Stimulated activated naive CD8-positive, alpha-beta T cell treated with anti-CD3 and anti-CD28 coated beads, Interleukin-15, Interleukin-2, amounts not matched to agents 100 ng/mL and 50 ng/mL, for 24 hours (primary cell): ENCODE data around the gene CAMTA1.

ENCODE experiments used
- H3K27ac Mint-ChIP-seq: one replicate; pipeline ENCODE4 v1.8.0; 2021; ENCODE audit warnings: mild to moderate bottlenecking, mixed read lengths
- H3K27me3 Mint-ChIP-seq: one replicate; pipeline ENCODE4 v1.8.0; 2021; ENCODE audit warnings: mixed read lengths
- H3K36me3 Mint-ChIP-seq: one replicate; pipeline ENCODE4 v1.8.0; 2021; ENCODE audit warnings: low read depth, mixed read lengths
- H3K4me1 Mint-ChIP-seq: one replicate; pipeline ENCODE4 v1.8.0; 2021; ENCODE audit warnings: low read depth, mixed read lengths
- H3K4me3 Mint-ChIP-seq: one replicate; pipeline ENCODE4 v1.8.0; 2021; ENCODE audit warnings: mild to moderate bottlenecking, mixed read lengths
- H3K9me3 Mint-ChIP-seq: one replicate; pipeline ENCODE4 v1.8.0; 2021; ENCODE audit warnings: mixed read lengths

CAMTA1 gene

DNA sequence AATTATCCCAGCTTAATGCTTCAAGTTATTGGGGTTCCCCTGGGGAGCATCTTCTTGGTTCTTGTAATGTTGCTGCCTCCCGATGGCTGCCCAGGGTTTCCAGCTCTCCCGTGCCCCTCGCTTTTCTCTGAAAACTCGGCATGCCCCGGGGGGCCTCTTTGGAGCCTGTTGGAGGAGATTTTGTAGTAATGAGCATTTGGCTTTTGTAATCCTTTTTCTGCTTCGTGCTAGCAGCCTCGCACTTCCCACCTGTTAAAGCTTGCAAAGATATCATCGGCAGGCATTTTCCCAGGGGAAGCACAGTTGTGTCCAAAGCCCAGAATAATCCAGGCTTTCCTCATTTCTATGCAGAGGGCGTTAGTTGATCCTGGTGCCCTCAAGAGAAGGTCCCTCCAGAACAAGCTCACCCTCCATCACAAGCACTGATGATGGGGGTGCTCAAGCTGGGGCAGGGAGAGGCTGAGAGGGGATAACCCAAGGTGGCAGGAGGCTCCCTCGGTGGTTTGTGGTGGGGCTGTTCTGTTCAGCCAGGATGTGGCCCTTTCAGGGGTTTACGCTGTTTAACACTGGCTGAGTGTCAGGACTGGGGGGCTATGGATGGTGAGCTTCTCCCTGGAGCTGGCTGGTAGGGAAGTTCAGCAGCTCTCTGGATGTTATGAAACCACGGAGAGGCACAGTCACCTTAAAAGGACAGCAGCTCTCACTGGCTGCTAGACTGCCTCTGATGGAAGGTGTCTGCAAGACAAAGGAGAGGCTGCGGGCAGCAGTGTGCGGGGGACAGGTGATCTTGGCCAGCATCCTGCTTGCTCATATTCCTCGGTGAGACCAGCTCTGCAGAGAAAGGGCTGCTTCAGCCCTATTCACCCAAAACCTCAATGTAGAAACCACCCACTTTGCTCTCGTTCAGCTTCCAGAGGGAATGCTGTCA is 508.7 kb downstream of the CAMTA1 start:
- Mint-ChIP-seq H3K27me3 (peaks cover 10% of the 10 kb centered on the region), H3K9me3 (no peaks in the 10 kb centered on the region), H3K36me3 (no peaks in the 10 kb centered on the region), H3K4me1 (no peaks in the 10 kb centered on the region), H3K27ac (no peak overlapping the region), H3K4me3 (no peak overlapping the region)

DNA sequence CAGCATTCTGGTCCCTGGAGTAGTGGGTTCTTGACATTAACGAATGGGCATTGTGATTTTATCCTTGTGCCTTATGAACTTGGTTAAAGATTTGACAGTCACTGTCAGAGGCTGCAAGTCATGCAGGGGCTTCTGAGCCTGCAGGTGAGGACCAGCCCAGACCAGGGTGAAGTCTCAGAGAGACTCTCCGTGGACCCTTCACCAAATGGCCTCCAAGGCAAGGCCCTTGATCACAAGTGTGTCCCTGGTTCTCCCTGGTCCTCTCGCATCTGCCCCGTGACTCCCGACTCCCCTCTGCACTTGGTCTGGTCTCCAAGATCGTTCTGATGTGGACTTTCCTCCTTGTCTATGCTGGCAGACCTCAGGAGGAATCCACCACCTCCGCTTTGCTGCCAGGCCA is 509.4 kb downstream of the CAMTA1 start:
- Mint-ChIP-seq H3K4me1 (no peaks in the 10 kb centered on the region), H3K4me3 (no peak overlapping the region), H3K36me3 (no peaks in the 10 kb centered on the region), H3K27me3 (peaks cover 4% of the 10 kb centered on the region), H3K27ac (no peak overlapping the region), H3K9me3 (no peaks in the 10 kb centered on the region)

DNA sequence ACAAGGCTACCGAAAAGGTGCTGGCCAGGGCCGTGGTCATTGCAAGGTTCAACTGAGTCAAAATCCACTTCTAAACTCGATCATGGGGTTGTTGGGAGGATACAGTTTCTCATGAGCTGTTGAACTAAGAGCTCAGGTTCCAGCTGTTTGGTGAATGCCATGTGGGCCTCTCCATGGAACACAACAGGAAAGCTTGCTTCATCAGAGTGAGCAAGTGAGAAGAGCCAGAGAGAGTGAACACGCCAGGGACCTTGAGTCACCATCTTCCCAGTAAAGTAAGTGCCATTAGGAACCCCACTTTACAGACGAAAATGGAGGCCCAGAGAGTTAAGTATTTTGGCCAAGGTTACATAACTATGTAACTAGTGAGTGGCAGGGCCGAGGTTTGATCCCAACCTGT is 510.7 kb downstream of the CAMTA1 start:
- no peak overlapping the region for H3K4me3 Mint-ChIP-seq

DNA sequence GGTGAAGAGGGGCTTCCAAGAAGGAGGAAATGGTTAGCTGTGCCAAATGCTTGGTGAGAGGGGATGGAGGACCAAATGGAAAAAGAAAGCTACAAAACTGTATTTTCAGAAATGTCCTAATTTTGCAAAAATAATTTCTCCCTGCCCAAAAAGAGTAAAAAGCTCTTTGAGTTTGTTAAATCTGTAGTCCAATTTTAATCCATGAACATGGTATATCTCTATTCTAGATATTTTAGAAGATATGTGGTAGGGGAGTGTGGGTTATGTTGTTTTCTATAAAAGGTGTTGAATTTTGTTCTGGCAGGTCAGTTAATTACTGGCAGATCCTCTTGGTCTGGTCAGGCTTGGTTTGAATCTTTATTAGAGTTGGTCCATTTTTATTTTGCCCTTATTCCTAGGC is 511.7 kb downstream of the CAMTA1 start:
- H3K27ac Mint-ChIP-seq = no peak overlapping the region
- peaks cover 7% of the 10 kb centered on the region for H3K27me3 Mint-ChIP-seq
- no peaks in the 10 kb centered on the region for H3K9me3 Mint-ChIP-seq
- H3K4me3 Mint-ChIP-seq = no peak overlapping the region
- H3K4me1 Mint-ChIP-seq = no peaks in the 10 kb centered on the region
- H3K36me3 Mint-ChIP-seq = no peaks in the 10 kb centered on the region

More for the DNA sequence above, 510.7 kb downstream of the CAMTA1 start:
- Mint-ChIP-seq H3K4me1 (no peaks in the 10 kb centered on the region), H3K36me3 (no peaks in the 10 kb centered on the region), H3K27me3 (peaks cover 7% of the 10 kb centered on the region), H3K27ac (no peak overlapping the region), H3K9me3 (no peaks in the 10 kb centered on the region)

DNA sequence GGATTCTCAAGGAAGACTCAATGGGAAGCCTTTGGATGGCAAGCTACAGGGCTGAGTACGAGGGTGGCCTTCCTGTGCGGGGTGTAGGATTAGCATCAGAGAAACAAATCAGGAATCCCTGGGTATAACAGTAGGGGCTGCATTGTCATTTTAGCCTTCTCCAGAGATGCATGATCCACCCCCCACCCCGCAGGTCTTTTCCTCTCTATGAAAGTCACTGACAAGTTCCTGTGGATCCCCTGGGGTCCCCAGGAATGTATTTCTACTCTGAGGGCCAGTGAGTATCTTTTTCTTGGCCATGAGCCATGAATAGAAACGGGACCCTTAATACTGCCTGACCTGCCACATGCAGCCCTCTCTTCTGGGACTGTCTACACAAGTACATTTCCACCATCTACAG is 512.9 kb downstream of the CAMTA1 start:
- Mint-ChIP-seq H3K27me3 (peaks cover 7% of the 10 kb centered on the region), H3K36me3 (no peaks in the 10 kb centered on the region), H3K9me3 (no peaks in the 10 kb centered on the region), H3K27ac (no peak overlapping the region), H3K4me1 (no peaks in the 10 kb centered on the region), H3K4me3 (no peak overlapping the region)

DNA sequence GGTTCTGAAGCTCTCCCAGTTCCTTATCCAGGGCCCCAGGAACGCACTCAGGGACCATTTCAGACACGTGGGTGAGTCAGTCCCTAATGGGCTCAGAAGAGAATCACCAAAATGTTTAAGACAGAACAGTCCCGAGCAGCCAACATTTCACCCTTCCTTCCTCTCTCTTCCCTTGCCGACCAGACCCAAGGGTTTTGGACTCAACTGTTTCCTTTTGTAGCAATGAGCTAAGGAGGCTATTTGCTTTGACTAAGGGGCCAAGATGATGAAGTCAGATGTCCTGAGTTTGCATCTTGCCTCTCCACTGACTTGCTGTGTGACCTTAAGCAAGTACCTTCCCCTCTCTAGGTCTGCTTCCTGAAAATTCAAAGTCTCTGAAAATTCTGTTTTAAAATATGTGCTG is 513.5 kb downstream of the CAMTA1 start:
- Mint-ChIP-seq H3K4me3 (no peak overlapping the region), H3K36me3 (no peaks in the 10 kb centered on the region), H3K27me3 (peaks cover 3% of the 10 kb centered on the region), H3K9me3 (no peaks in the 10 kb centered on the region), H3K4me1 (no peaks in the 10 kb centered on the region), H3K27ac (no peak overlapping the region)

DNA sequence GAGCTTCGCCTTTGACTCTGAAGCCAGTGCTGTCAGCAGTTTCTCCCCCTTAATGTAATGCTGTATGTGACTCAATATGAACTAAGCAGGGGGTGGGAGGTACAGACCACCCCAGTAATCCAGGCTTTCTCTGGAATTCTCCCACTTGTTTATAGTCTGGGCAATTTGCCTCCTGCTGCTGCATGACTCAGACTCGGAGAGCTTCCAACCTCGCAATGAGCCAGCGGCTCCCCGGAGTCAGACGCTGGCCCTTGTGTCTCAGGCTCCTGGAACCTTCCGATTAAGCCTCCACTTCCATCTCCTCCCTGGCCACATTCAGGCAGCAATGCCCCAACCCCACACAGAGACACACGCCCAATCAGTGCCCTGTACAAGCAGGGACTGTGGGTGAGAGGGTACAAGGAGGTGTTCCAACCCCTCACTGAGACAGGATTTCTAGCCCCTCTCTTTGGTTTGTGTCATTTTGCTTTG is 514.1 kb downstream of the CAMTA1 start:
- H3K9me3 Mint-ChIP-seq = no peaks in the 10 kb centered on the region

DNA sequence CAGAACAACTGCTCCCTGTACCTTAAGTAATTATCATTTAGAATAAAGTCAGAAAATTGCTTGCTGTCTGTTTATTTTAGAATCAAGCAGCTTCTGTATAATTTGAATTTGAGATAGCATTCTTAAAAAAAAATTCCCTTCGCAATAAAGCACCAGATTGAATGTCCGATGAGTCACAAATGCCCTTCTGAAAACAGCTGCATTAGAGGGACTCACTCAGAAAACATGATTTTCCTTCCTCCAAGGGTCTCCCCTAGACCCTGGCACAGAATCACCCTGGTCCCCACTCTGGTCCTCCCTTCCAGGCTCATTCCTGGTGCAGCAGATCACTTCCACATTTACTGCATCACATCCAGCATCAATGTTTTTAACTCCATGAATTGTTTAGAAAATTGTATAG is 514.7 kb downstream of the CAMTA1 start:
- no peaks in the 10 kb centered on the region for H3K36me3 Mint-ChIP-seq
- H3K9me3 Mint-ChIP-seq = no peaks in the 10 kb centered on the region
- no peak overlapping the region for H3K4me3 Mint-ChIP-seq
- H3K27ac Mint-ChIP-seq = no peak overlapping the region
- H3K4me1 Mint-ChIP-seq = no peaks in the 10 kb centered on the region
- H3K27me3 Mint-ChIP-seq = peaks cover 3% of the 10 kb centered on the region

More for the DNA sequence above, 514.1 kb downstream of the CAMTA1 start:
- Mint-ChIP-seq H3K4me1 (no peaks in the 10 kb centered on the region), H3K36me3 (no peaks in the 10 kb centered on the region), H3K4me3 (no peak overlapping the region), H3K27me3 (peaks cover 3% of the 10 kb centered on the region), H3K27ac (no peak overlapping the region)

DNA sequence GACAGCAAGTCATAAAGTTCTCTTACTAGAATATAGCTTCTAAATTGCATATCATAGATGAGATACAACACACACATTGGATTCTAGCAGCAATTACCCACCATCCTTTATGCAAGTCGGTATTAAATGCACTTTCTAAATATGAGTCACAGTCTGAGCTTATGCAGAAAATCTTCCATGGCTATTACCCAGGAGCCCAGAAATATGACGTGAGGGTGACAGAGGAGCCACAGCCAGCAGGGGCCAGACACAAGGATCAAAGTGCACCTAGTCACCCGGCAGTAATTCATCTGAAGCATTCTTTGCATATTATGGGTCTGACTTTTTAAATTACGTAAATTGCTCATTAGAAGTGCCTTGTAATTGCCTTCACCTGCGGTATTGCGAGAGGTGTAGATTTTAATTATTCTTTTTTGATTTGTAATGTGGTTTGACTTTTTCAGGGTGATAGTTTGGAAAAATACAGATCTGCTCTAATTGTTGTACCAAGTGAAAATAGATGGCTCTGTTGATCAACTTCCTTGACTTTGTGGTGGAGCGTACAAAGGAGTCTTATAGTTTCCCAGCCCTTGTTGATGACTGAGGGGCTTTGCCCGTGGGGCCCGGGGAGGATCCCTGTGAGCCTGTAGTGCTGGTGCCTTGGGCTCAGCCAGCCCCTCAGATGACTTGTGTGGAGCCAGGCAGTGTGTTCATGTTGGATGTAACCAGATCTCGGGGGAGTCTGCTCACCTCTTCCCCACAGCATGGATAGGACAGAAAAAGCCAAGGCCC is 515.8 kb downstream of the CAMTA1 start:
- Mint-ChIP-seq H3K9me3 (peaks cover 3% of the 10 kb centered on the region), H3K36me3 (no peaks in the 10 kb centered on the region), H3K27ac (no peak overlapping the region), H3K27me3 (peaks cover 7% of the 10 kb centered on the region), H3K4me1 (no peaks in the 10 kb centered on the region), H3K4me3 (no peak overlapping the region)

DNA sequence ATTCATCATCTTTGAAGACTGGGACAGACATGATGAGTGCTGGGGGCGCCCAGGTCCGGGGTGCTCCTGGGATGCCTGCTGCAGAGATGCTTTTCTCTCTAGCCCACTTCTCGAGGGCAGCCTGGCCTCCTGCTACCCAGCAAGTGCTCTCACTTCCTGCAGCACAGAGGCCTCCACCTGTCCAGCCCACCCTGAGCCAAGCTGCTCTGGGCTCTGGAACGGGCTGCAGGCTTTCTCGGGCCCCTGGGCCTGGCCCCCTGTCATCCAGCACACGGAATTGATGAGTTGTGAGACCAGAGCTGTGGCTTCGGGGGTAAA is 516.4 kb downstream of the CAMTA1 start:
- no peaks in the 10 kb centered on the region for H3K36me3 Mint-ChIP-seq
- H3K27me3 Mint-ChIP-seq = peaks cover 8% of the 10 kb centered on the region
- peaks cover 6% of the 10 kb centered on the region for H3K9me3 Mint-ChIP-seq
- H3K4me3 Mint-ChIP-seq = no peak overlapping the region
- no peaks in the 10 kb centered on the region for H3K4me1 Mint-ChIP-seq
- no peak overlapping the region for H3K27ac Mint-ChIP-seq

DNA sequence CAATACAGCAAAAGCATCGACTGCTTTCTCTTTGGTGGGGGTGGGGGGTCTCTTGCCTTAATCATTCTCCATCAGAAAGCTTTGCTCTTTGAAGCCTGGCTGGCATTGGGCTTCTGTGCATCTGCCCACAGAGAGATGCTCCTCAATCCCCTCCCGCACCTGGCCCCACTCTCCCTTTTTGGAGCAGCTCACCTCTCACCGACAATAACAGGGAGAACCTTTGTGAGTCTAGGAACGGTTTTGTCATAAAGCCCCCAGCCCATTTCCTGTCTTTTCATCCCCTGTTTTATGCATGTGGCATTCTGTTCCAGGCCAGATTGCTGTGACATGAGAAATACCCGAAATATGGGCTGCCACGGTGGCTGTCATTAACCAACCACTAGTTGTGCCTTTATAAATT is 516.9 kb downstream of the CAMTA1 start:
- H3K36me3 Mint-ChIP-seq = no peaks in the 10 kb centered on the region
- peaks cover 8% of the 10 kb centered on the region for H3K27me3 Mint-ChIP-seq
- no peak overlapping the region for H3K4me3 Mint-ChIP-seq
- H3K27ac Mint-ChIP-seq = no peak overlapping the region
- H3K9me3 Mint-ChIP-seq = peaks cover 6% of the 10 kb centered on the region
- H3K4me1 Mint-ChIP-seq = no peaks in the 10 kb centered on the region

DNA sequence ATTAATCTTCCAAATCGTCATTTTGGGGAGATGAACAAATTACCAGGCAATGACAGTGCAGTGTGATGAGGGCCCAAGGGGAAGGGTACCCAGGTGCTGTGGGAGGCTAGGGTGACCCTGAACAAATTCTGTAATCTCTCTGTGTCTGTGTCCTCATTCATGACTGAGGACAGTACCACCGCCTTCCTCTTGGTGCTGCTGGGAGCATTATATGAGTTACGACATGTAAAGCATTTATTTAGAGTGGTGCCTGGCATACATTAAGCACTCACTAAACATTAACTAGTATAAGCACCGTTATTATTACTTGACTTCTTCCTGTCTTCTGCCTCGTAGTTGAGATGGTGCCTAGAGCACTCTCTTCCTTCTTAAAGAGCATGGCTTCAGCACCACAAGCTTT is 517.6 kb downstream of the CAMTA1 start:
- H3K27ac Mint-ChIP-seq = no peak overlapping the region
- peaks cover 11% of the 10 kb centered on the region for H3K27me3 Mint-ChIP-seq
- no peaks in the 10 kb centered on the region for H3K36me3 Mint-ChIP-seq
- peaks cover 12% of the 10 kb centered on the region for H3K9me3 Mint-ChIP-seq
- no peaks in the 10 kb centered on the region for H3K4me1 Mint-ChIP-seq
- H3K4me3 Mint-ChIP-seq = no peak overlapping the region

DNA sequence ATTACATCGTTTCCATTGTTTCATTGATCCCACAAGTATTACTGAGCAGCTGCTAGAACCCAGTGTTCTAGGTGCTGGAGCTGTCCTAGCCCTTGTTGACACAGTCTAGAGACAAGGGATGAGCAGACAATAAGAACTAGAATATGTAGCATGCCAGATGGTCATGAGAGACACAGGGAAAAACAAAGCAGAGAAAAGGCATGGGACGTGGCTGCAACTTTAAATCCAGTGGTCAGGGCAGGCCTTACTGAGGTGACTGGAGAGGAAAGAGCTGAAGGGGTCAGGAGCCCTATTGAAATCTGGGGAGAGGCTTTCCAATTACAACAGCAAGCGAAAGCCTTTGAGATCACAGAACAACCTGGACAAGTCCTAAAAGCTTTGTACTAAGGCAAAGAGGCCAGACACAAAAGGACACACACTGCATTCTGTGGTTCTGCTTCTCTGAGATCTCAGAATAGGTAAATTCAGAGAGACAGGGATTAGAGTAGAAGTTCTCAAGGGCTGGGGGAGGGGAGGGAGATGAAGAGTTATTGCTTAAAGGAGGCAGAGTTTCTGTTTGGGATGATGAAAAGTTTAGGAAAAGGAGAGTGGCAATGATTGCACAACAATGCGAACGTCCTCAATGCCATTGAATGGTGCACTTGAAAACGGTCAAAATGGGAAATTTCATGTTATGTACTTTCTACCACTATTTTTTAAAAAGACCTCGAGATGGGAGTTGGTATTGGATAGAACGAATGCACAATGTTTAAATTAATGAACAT is 518.5 kb downstream of the CAMTA1 start:
- H3K9me3 Mint-ChIP-seq = peaks cover 13% of the 10 kb centered on the region
- H3K27me3 Mint-ChIP-seq = peaks cover 17% of the 10 kb centered on the region
- H3K36me3 Mint-ChIP-seq = no peaks in the 10 kb centered on the region
- H3K27ac Mint-ChIP-seq = no peak overlapping the region
- no peaks in the 10 kb centered on the region for H3K4me1 Mint-ChIP-seq
- H3K4me3 Mint-ChIP-seq = no peak overlapping the region

DNA sequence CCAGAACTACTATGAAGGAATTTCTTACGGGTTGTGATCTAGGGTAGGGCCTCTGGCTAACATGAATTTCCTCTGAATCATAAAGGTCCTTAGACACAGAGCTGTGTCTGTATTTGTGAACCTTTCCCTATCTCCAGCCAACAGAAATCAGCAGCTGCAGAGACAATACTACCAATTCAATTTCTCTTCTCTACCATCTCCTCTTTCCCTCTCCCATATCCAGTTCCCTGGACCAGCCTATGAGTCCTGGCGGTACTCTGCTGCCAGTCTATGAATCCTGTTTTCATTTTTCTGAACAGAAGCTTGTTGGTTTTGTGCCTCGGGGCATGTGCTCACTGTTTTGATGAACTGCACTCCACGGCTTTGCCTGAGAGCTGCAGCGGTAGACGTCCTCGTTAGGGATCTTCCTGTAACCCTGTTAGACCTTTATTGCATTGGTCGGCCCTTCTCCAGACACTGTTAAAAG is 527.9 kb downstream of the CAMTA1 start:
- Mint-ChIP-seq H3K9me3 (peaks cover 9% of the 10 kb centered on the region), H3K27me3 (peaks cover 30% of the 10 kb centered on the region), H3K4me3 (no peak overlapping the region), H3K4me1 (no peaks in the 10 kb centered on the region), H3K27ac (no peak overlapping the region), H3K36me3 (no peaks in the 10 kb centered on the region)

DNA sequence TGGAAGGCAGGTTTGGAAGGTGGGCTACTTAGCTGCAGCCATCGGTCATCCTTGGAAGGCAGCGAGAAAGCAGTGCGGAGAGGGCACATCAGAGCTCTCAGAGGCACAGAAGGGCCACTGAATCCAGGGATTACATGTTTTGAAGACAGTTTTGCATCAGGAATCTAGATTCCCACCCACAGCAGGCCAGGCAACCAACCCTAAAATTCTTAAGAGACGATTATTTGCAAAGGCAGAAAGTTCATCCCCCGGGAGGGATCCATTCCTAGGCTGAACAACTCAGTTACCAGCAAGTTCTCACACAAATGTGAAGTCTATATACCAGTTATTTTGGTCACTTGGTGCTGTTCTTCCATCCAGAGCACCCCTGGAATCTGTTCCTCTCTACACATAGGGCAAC is 528.6 kb downstream of the CAMTA1 start:
- Mint-ChIP-seq H3K4me3 (no peak overlapping the region), H3K27ac (no peak overlapping the region), H3K27me3 (peaks cover 27% of the 10 kb centered on the region), H3K4me1 (no peaks in the 10 kb centered on the region), H3K9me3 (peaks cover 8% of the 10 kb centered on the region), H3K36me3 (no peaks in the 10 kb centered on the region)
